ENCODE results near the gene HNRNPU. TPM values are rescaled to one million over a fixed set of nuclear protein-coding genes. Genes with fewer than 3 reads are reported as not detected.

The HNRNPU gene
- total and polyA plus RNA-seq, 2 donors from 2014 or later, result 153 to 329 TPM

DNA sequence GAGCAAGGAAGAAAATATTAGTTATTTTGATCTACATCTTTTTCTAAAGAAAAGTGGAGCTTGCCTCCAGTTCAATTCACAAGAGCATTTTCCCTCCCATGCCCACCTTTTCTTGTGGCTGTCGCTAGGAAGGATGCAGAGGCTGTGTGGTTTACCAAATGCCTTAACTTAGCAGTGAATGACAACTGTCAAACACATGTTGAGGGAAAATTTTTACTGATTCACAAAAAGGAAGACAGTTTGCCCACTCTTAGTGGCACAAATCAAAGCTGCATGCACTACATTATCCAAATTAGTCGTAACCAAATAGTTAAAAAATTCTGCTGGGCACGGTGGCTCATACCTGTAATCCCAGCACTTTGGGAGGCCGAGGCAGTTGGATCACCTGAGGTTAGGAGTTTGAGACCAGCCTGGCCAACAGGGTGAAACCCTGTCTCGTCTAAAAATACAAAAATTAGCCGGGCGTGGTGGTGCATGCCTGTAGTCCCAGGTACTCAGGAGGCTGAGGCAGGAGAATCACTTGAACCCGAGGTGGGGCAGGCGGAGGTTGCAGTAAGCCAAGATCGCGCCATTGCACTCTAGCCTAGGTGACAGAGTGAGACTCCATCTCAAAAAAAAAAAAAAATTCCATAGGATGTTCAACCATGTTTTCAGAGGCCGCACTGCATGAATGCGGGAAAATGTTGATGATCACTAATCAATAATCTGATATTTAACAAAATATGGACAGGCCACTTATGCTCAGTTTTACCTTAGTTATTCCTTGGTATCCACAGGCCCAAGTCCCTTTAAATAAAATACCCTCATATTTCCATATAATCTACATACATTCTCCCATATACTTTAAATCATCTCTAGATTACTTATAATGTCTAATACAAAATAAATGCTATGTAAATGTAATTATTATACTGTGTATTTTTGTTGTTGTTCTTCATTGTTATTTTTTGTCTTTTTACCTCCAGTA lies 19.9 kb downstream of the HNRNPU start:
- H3K4me3 ChIP-seq (ENCODE audit: low read length in 3 of 3), result no peak overlapping the region
- no peaks in the 10 kb centered on the region for H3K9me3 ChIP-seq (ENCODE audit: control insufficient read depth in 2 of 3, insufficient read depth in 1 of 3, low read length in 3 of 3)
- H3K9ac ChIP-seq (ENCODE audit: low read length in 3 of 3), result no peak overlapping the region
- TF ChIP-seq, protein P1, sequence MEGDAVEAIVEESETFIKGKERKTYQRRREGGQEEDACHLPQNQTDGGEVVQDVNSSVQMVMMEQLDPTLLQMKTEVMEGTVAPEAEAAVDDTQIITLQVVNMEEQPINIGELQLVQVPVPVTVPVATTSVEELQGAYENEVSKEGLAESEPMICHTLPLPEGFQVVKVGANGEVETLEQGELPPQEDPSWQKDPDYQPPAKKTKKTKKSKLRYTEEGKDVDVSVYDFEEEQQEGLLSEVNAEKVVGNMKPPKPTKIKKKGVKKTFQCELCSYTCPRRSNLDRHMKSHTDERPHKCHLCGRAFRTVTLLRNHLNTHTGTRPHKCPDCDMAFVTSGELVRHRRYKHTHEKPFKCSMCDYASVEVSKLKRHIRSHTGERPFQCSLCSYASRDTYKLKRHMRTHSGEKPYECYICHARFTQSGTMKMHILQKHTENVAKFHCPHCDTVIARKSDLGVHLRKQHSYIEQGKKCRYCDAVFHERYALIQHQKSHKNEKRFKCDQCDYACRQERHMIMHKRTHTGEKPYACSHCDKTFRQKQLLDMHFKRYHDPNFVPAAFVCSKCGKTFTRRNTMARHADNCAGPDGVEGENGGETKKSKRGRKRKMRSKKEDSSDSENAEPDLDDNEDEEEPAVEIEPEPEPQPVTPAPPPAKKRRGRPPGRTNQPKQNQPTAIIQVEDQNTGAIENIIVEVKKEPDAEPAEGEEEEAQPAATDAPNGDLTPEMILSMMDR (IDR thresholded peaks at IDR 0.05; ENCODE audit: borderline replicate concordance, extremely low read depth, insufficient read depth), result no peak
- H3K27me3 ChIP-seq (ENCODE audit: control insufficient read depth, insufficient read depth, low read length), result no peaks in the 10 kb centered on the region
- H3K27ac ChIP-seq (ENCODE audit: low read depth in 2 of 2, low read length in 2 of 2), result no peak overlapping the region
- H3K36me3 ChIP-seq (ENCODE audit: control insufficient read depth in 2 of 3, insufficient read depth in 3 of 3, low read length in 3 of 3), result peaks cover 5 to 34% (median 13%) of the 10 kb centered on the region in 3 donors
- intact Hi-C loops (cut with DNase I), result no loop called here
- H3K4me1 ChIP-seq (ENCODE audit: control insufficient read depth in 2 of 3, insufficient read depth in 2 of 3, low read depth in 1 of 3, low read length in 3 of 3), result peaks cover 3 to 11% (median 7%) of the 10 kb centered on the region in 3 donors
- DNase-seq, result peak in 1 of 5 donors; percentile 36
- no peak for FAIRE-seq

DNA sequence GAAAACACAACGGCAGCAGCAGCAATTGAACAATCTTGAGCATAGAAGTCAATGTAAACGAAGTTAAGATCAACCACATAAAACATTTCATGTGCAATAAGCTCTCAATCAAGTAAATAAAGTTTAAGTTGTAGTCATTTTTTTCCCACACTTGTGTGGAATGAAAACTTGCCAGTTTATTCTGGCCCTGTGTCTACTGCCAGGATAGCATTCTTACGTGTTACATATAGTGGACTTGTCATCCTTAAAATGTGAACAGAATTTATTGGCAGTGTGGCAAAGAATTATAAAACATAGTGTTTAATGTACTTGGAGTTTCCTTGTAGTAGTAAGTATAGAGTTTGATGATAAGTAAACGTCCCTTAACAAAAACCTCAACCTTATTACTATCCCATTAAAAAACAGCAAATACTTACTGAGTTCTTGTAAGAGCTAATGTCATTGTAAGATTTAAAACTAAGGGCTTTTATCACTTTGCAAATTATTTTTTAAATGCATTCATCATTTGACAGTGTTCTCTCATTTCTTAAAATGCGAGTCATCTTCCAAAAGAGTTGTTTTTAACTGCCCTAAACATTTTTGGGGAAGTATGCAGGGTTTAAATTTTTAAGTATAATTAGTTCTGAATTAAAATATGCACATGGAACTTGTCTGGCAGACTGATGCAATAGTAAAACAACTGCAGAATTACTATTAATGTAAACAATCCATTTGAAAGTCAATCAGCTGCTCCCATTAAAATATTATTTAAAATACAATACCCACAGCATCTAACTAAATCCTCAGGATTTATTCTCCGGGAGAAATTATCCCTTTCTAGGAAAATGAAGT lies 21.0 kb downstream of the HNRNPU start:
- Histone ChIP-seq H3K4me1 (ENCODE audit: control insufficient read depth in 2 of 3, insufficient read depth in 2 of 3, low read depth in 1 of 3, low read length in 3 of 3) (peaks cover 3 to 14% (median 7%) of the 10 kb centered on the region in 3 donors), H3K4me3 (ENCODE audit: low read length in 3 of 3) (no peak overlapping the region), H3K9me3 (ENCODE audit: control insufficient read depth in 2 of 3, insufficient read depth in 1 of 3, low read length in 3 of 3) (no peaks in the 10 kb centered on the region), H3K27me3 (ENCODE audit: control insufficient read depth, insufficient read depth, low read length) (no peaks in the 10 kb centered on the region), H3K9ac (ENCODE audit: low read length in 3 of 3) (no peak overlapping the region), H3K27ac (ENCODE audit: low read depth in 2 of 2, low read length in 2 of 2) (no peak overlapping the region), H3K36me3 (ENCODE audit: control insufficient read depth in 2 of 3, insufficient read depth in 3 of 3, low read length in 3 of 3) (peaks cover 5 to 30% (median 10%) of the 10 kb centered on the region in 3 donors)
- TF ChIP-seq, protein P1 (IDR thresholded peaks at IDR 0.05; ENCODE audit: borderline replicate concordance, extremely low read depth, insufficient read depth), result no peak
- no peak for FAIRE-seq
- no peak for DNase-seq
- intact Hi-C loops (cut with DNase I), result no loop called here

DNA sequence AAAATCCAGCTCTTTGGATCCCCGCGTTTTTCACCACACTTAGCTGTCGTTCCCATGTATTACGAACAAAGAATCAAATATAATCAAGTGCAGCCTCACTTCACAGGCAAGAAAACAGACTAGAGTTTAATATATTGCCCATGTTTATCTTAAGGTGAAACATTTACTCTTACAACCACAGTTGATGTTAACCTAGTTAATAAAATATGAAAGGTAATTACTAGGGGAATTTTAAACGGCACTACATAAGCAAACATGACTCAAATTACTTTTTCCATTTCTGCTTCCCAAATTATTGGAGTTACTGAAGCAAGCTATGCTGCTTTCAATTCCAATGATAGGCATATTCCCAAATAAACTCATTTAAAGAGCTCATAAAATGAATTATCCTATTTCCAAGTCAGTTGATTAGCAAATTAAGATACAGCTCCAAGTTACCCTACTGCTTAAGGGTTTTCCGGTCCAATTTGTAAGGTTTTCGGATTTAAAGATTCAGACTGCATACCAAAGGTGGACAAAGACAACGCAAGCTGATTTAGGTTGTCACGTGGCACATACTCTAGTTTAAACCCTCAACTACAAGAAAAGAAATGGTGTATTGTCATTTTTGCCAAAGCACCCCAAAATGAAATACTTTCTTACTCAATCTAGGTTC lies 22.9 kb downstream of the HNRNPU start:
- DNase-seq, result peak in 1 of 5 donors; percentile 40
- Histone ChIP-seq H3K27ac (ENCODE audit: low read depth in 2 of 2, low read length in 2 of 2) (peak overlapping the region in 1 of 2 donors; percentile 19), H3K4me3 (ENCODE audit: low read length in 3 of 3) (peak overlapping the region in 1 of 3 donors; percentile 6), H3K4me1 (ENCODE audit: control insufficient read depth in 2 of 3, insufficient read depth in 2 of 3, low read depth in 1 of 3, low read length in 3 of 3) (peaks cover 3 to 26% (median 11%) of the 10 kb centered on the region in 3 donors), H3K9ac (ENCODE audit: low read length in 3 of 3) (no peak overlapping the region), H3K27me3 (ENCODE audit: control insufficient read depth, insufficient read depth, low read length) (no peaks in the 10 kb centered on the region), H3K9me3 (ENCODE audit: control insufficient read depth in 2 of 3, insufficient read depth in 1 of 3, low read length in 3 of 3) (no peaks in the 10 kb centered on the region), H3K36me3 (ENCODE audit: control insufficient read depth in 2 of 3, insufficient read depth in 3 of 3, low read length in 3 of 3) (peaks cover 3 to 28% (median 10%) of the 10 kb centered on the region in 3 donors)
- TF ChIP-seq, protein P1 (IDR thresholded peaks at IDR 0.05; ENCODE audit: borderline replicate concordance, extremely low read depth, insufficient read depth), result no peak
- intact Hi-C loops (cut with DNase I), result no loop called here
- FAIRE-seq, result peak; percentile 33
